Activated naive CD8-positive, alpha-beta T cell treated with anti-CD3 and anti-CD28 coated beads, Interleukin-2, amount 50 U/mL, for 24 hours (primary cell): Measurements from ENCODE around the gene DUOXA1.

Experiments used
- ATAC-seq: fragments of 150-1000 bp; cut with Tn5 transposase; one replicate; pipeline ENCODE4 v1.10.0; 2021
- DNase-seq: peaks from one replicate; pipeline ENCODE4 v3.0.0; 2021
- H3K27ac Mint-ChIP-seq: one replicate; pipeline ENCODE4 v1.8.0; 2021; ENCODE audit warnings: mild to moderate bottlenecking, mixed read lengths
- H3K27me3 Mint-ChIP-seq: one replicate; pipeline ENCODE4 v1.8.0; 2021; ENCODE audit warnings: mixed read lengths
- H3K36me3 Mint-ChIP-seq: one replicate; pipeline ENCODE4 v1.8.0; 2021; ENCODE audit warnings: low read depth, mixed read lengths
- H3K4me1 Mint-ChIP-seq: one replicate; pipeline ENCODE4 v1.8.0; 2021; ENCODE audit warnings: mixed read lengths
- H3K4me3 Mint-ChIP-seq: one replicate; pipeline ENCODE4 v1.8.0; 2021; ENCODE audit warnings: mild to moderate bottlenecking, moderate library complexity, mixed read lengths
- H3K9me3 Mint-ChIP-seq: one replicate; pipeline ENCODE4 v1.8.0; 2021; ENCODE audit warnings: mixed read lengths

Gene DUOXA1

GRCh38 chr15:45162771-45163507 lies 33.3 kb upstream of the DUOXA1 start:
- H3K27ac Mint-ChIP-seq: no peak overlapping the region
- H3K4me1 Mint-ChIP-seq: peaks cover 14% of the 10 kb centered on the region
- ATAC-seq (peak; percentile 34), DNase-seq (peak; percentile 69)
- H3K27me3 Mint-ChIP-seq: no peaks in the 10 kb centered on the region
- H3K4me3 Mint-ChIP-seq: no peak overlapping the region
- H3K9me3 Mint-ChIP-seq: no peaks in the 10 kb centered on the region
- H3K36me3 Mint-ChIP-seq: no peaks in the 10 kb centered on the region

- H3K27ac Mint-ChIP-seq: no peak overlapping the region
- H3K9me3 Mint-ChIP-seq: no peaks in the 10 kb centered on the region
- peaks cover 14% of the 10 kb centered on the region for H3K4me1 Mint-ChIP-seq
- no peaks in the 10 kb centered on the region for H3K36me3 Mint-ChIP-seq
- ATAC-seq (no peak), DNase-seq (no peak)
- H3K4me3 Mint-ChIP-seq: no peak overlapping the region
- no peaks in the 10 kb centered on the region for H3K27me3 Mint-ChIP-seq
Observed at GRCh38 chr15:45161666-45162065, 32.0 kb upstream of the DUOXA1 start.

GRCh38 chr15:45157974-45158373 lies 28.3 kb upstream of the DUOXA1 start:
- DNase-seq (no peak), ATAC-seq (no peak)
- H3K4me3 Mint-ChIP-seq: no peak overlapping the region
- no peaks in the 10 kb centered on the region for H3K9me3 Mint-ChIP-seq
- no peaks in the 10 kb centered on the region for H3K36me3 Mint-ChIP-seq
- H3K27me3 Mint-ChIP-seq: no peaks in the 10 kb centered on the region
- H3K4me1 Mint-ChIP-seq: peaks cover 1% of the 10 kb centered on the region
- H3K27ac Mint-ChIP-seq: no peak overlapping the region

- no peak overlapping the region for H3K4me3 Mint-ChIP-seq
- no peaks in the 10 kb centered on the region for H3K9me3 Mint-ChIP-seq
- peak overlapping the region; percentile 10 for H3K27ac Mint-ChIP-seq
- no peaks in the 10 kb centered on the region for H3K4me1 Mint-ChIP-seq
- DNase-seq (no peak), ATAC-seq (no peak)
- no peaks in the 10 kb centered on the region for H3K27me3 Mint-ChIP-seq
- H3K36me3 Mint-ChIP-seq: peaks cover 2% of the 10 kb centered on the region
Observed at GRCh38 chr15:45156744-45157455, 27.2 kb upstream of the DUOXA1 start.

GRCh38 chr15:45155739-45156138 lies 26.1 kb upstream of the DUOXA1 start:
- Mint-ChIP-seq H3K27me3 (no peaks in the 10 kb centered on the region), H3K36me3 (peaks cover 2% of the 10 kb centered on the region), H3K4me1 (no peaks in the 10 kb centered on the region), H3K9me3 (no peaks in the 10 kb centered on the region), H3K27ac (no peak overlapping the region), H3K4me3 (no peak overlapping the region)
- ATAC-seq (no peak), DNase-seq (no peak)

- DNase-seq (no peak), ATAC-seq (no peak)
- Mint-ChIP-seq H3K27ac (no peak overlapping the region), H3K27me3 (no peaks in the 10 kb centered on the region), H3K9me3 (no peaks in the 10 kb centered on the region), H3K4me1 (no peaks in the 10 kb centered on the region), H3K4me3 (no peak overlapping the region), H3K36me3 (peaks cover 2% of the 10 kb centered on the region)
Observed at GRCh38 chr15:45151998-45152828, 22.5 kb upstream of the DUOXA1 start.

GRCh38 chr15:45150997-45151396 lies 21.3 kb upstream of the DUOXA1 start:
- Mint-ChIP-seq H3K4me3 (no peak overlapping the region), H3K36me3 (peaks cover 2% of the 10 kb centered on the region), H3K9me3 (no peaks in the 10 kb centered on the region), H3K27ac (no peak overlapping the region), H3K4me1 (no peaks in the 10 kb centered on the region), H3K27me3 (no peaks in the 10 kb centered on the region)
- ATAC-seq (no peak), DNase-seq (no peak)

- Mint-ChIP-seq H3K4me3 (no peak overlapping the region), H3K27ac (no peak overlapping the region), H3K36me3 (peaks cover 2% of the 10 kb centered on the region), H3K4me1 (no peaks in the 10 kb centered on the region), H3K27me3 (no peaks in the 10 kb centered on the region), H3K9me3 (no peaks in the 10 kb centered on the region)
- ATAC-seq (no peak), DNase-seq (no peak)
Observed at GRCh38 chr15:45150481-45150880, 20.8 kb upstream of the DUOXA1 start.

- DNase-seq (no peak), ATAC-seq (no peak)
- Mint-ChIP-seq H3K27ac (no peak overlapping the region), H3K4me3 (no peak overlapping the region), H3K36me3 (peaks cover 2% of the 10 kb centered on the region), H3K4me1 (no peaks in the 10 kb centered on the region), H3K27me3 (no peaks in the 10 kb centered on the region), H3K9me3 (no peaks in the 10 kb centered on the region)
Observed at GRCh38 chr15:45149060-45149459, 19.4 kb upstream of the DUOXA1 start.

- Mint-ChIP-seq H3K27ac (no peak overlapping the region), H3K27me3 (no peaks in the 10 kb centered on the region), H3K4me3 (no peak overlapping the region), H3K4me1 (no peaks in the 10 kb centered on the region), H3K9me3 (no peaks in the 10 kb centered on the region), H3K36me3 (peaks cover 2% of the 10 kb centered on the region)
- DNase-seq (no peak), ATAC-seq (no peak)
Observed at GRCh38 chr15:45148076-45149059, 18.7 kb upstream of the DUOXA1 start.

- Mint-ChIP-seq H3K27me3 (no peaks in the 10 kb centered on the region), H3K4me3 (no peak overlapping the region)
- DNase-seq: no peak
Observed at GRCh38 chr15:45147606-45148005, 17.9 kb upstream of the DUOXA1 start.

GRCh38 chr15:45146405-45146804 lies 16.7 kb upstream of the DUOXA1 start:
- Mint-ChIP-seq H3K9me3 (no peaks in the 10 kb centered on the region), H3K4me3 (no peak overlapping the region), H3K27ac (no peak overlapping the region), H3K36me3 (no peaks in the 10 kb centered on the region), H3K4me1 (no peaks in the 10 kb centered on the region), H3K27me3 (no peaks in the 10 kb centered on the region)
- ATAC-seq (no peak), DNase-seq (no peak)

More at GRCh38 chr15:45147606-45148005, 17.9 kb upstream of the DUOXA1 start:
- Mint-ChIP-seq H3K27ac (no peak overlapping the region), H3K4me1 (no peaks in the 10 kb centered on the region), H3K36me3 (peaks cover 2% of the 10 kb centered on the region), H3K9me3 (no peaks in the 10 kb centered on the region)
- no peak for ATAC-seq

- no peaks in the 10 kb centered on the region for H3K9me3 Mint-ChIP-seq
- H3K27me3 Mint-ChIP-seq: no peaks in the 10 kb centered on the region
- no peak for ATAC-seq
- no peaks in the 10 kb centered on the region for H3K36me3 Mint-ChIP-seq
- no peak overlapping the region for H3K4me3 Mint-ChIP-seq
- no peak overlapping the region for H3K27ac Mint-ChIP-seq
- DNase-seq: no peak
- no peaks in the 10 kb centered on the region for H3K4me1 Mint-ChIP-seq
Observed at GRCh38 chr15:45144775-45145174, 15.1 kb upstream of the DUOXA1 start.

GRCh38 chr15:45143946-45144345 lies 14.3 kb upstream of the DUOXA1 start:
- Mint-ChIP-seq H3K9me3 (no peaks in the 10 kb centered on the region), H3K4me3 (no peak overlapping the region), H3K36me3 (no peaks in the 10 kb centered on the region), H3K27ac (no peak overlapping the region), H3K4me1 (no peaks in the 10 kb centered on the region), H3K27me3 (no peaks in the 10 kb centered on the region)
- no peak for ATAC-seq
- DNase-seq: no peak
